ENCODE results near the gene RAPGEF3. TPM values are rescaled to one million over a fixed set of nuclear protein-coding genes. Genes with fewer than 3 reads are reported as not detected.

Gene RAPGEF3
- total and polyA plus RNA-seq, 2 of the 8 experiments (the other 6 are each of a cell fraction or from before 2014, with no cell fraction given), result 5.0 to 9.4 TPM

- POLR2A ChIA-PET (ENCODE audit: partially characterized antibody), result no interaction called here
- TF ChIP-seq SIX5 (IDR thresholded peaks at IDR 0.05; ENCODE audit: low read depth, low read length) (no peak), USF2 (IDR thresholded peaks at IDR 0.05; ENCODE audit: low read length) (no peak)
- no peak overlapping the region for H3K9ac ChIP-seq (replicated peaks in 1 of 4; ENCODE audit: extremely low read depth in 1 of 4, low read depth in 3 of 4, low read length in 3 of 4)
- no peak overlapping the region for H2BK120ac ChIP-seq (replicated peaks; ENCODE audit: low read depth, low read length)
- no peaks in the 10 kb centered on the region for H3K9me3 ChIP-seq (ENCODE audit: insufficient read depth in 2 of 2, low read depth in 1 of 2, low read length in 1 of 2)
- H3K79me2 ChIP-seq (ENCODE audit: control insufficient read depth in 1 of 2, insufficient read depth in 2 of 2, low read length in 2 of 2), result no peaks in the 10 kb centered on the region
- no peak overlapping the region for H4K91ac ChIP-seq (replicated peaks; ENCODE audit: insufficient read length, low read length)
- H3K56ac ChIP-seq (replicated peaks; ENCODE audit: insufficient read length, low read depth, low read length), result no peak overlapping the region
- no peak overlapping the region for H3K18ac ChIP-seq (ENCODE audit: extremely low read depth, low read length)
- no peak overlapping the region for H2BK5ac ChIP-seq (ENCODE audit: low read depth, low read length)
- H3K36me3 ChIP-seq (ENCODE audit: control insufficient read depth in 2 of 4, insufficient read depth in 4 of 4, low read length in 3 of 4), result no peaks in the 10 kb centered on the region
- H2BK20ac ChIP-seq (ENCODE audit: low read length), result no peak overlapping the region
- H3K23ac ChIP-seq (ENCODE audit: insufficient read length), result no peak overlapping the region
- no peaks in the 10 kb centered on the region for H4K20me1 ChIP-seq (replicated peaks in 1 of 2; ENCODE audit: control insufficient read depth in 1 of 2, insufficient read depth in 2 of 2, low read length in 2 of 2)
- no peak overlapping the region for H3K4me2 ChIP-seq (ENCODE audit: insufficient read depth in 1 of 2, low read depth in 2 of 2, low read length in 2 of 2)
- CTCF ChIA-PET (ENCODE audit: partially characterized antibody), result interaction anchor here (2.6 to 64.6 kb wide), 3 partner anchors 23 to 127 kb away, joined by 9 to 2442 read pairs (median 460); partner anchors contain the start of genes ENDOU and SLC48A1
- 92% methylated on average over 5 of the region's 5 CpGs; no CpG with 5 or more reads in 1 of the 2 experiments for WGBS, 2 experiments (ENCODE audit: extremely low coverage in 1 of 2, insufficient coverage in 1 of 2, insufficient read length in 1 of 2, insufficient replicate concordance in 2 of 2, low coverage in 1 of 2, low lambda C conversion rate in 2 of 2, missing lambda C conversion rate in 1 of 2)
- DNase-seq (ENCODE audit: low read depth in 1 of 2, low spot score in 2 of 2), result no peak
- H4K5ac ChIP-seq (ENCODE audit: insufficient read length, low read depth, low read length), result no peak overlapping the region
- H3K27me3 ChIP-seq (replicated peaks in 1 of 4; ENCODE audit: control insufficient read depth in 3 of 4, extremely low read depth in 1 of 4, insufficient read depth in 3 of 4, low read length in 3 of 4), result no peaks in the 10 kb centered on the region; a peak in 1 of 7 replicates
- H4K8ac ChIP-seq (ENCODE audit: extremely low read depth, insufficient read depth, low read length), result no peak overlapping the region
- H2AK5ac ChIP-seq (ENCODE audit: low read depth, low read length), result no peak overlapping the region
- H3K14ac ChIP-seq (ENCODE audit: insufficient read length), result no peak overlapping the region
- FAIRE-seq, result no peak
- H2AFZ ChIP-seq (ENCODE audit: low read length), result no peak overlapping the region
- no peaks in the 10 kb centered on the region for H3K79me1 ChIP-seq (ENCODE audit: low read depth, low read length)
- no peak overlapping the region for H3K4ac ChIP-seq (replicated peaks; ENCODE audit: insufficient read length, low read depth, low read length)
- no peak overlapping the region for H3K4me3 ChIP-seq (ENCODE audit: extremely low read depth in 1 of 4, insufficient read depth in 2 of 4, low read depth in 3 of 4, low read length in 4 of 4)
- H2BK12ac ChIP-seq (ENCODE audit: low read depth, low read length), result no peak overlapping the region
- no peak overlapping the region for H3K27ac ChIP-seq (ENCODE audit: low read depth, low read length)
- H2BK15ac ChIP-seq (ENCODE audit: low read length), result no peak overlapping the region
- H3K4me1 ChIP-seq (replicated peaks in 1 of 4; ENCODE audit: control insufficient read depth in 3 of 4, insufficient read depth in 4 of 4, low read length in 3 of 4), result peaks cover 0 to 6% (median 1%) of the 10 kb centered on the region in 4 experiments; a peak in 1 of 7 replicates
- no peaks in the 10 kb centered on the region for H3K23me2 ChIP-seq (ENCODE audit: low read depth, low read length)
Observed at GRCh38 chr12:47711448-47711847, 47.2 kb downstream of the RAPGEF3 start.

Data from H1 (cell line).